ENCODE data around the gene DMRT1.

Gene DMRT1

DNA sequence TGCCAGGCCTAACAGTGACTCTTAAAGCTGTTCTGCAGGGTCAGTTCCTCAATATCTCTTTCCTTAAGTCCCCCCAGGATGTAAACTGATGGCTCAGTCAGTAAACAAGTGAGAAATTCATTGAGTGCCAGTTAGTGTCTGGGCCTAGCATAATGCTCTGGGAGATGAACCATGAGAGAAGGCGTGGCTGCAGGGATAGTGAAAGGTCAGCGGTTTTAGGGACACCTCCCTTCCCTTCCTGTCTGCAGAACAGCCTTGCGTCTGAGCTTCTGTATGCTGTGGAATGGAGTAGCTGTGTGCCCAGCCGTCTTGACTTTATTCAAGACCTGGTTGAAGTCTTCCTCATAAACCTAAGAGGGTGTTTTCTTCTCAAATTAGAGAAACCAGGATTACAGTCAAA, 88.2 kb downstream of the DMRT1 start:
- peak; percentile 20 for DNase-seq
- Histone ChIP-seq H3K27me3 (replicated peaks; ENCODE audit: insufficient read depth, low read length) (no peaks in the 10 kb centered on the region), H3K27ac (ENCODE audit: low read length) (no peak overlapping the region), H3K79me2 (ENCODE audit: low read length) (no peaks in the 10 kb centered on the region), H3K4me2 (ENCODE audit: low read depth, low read length) (no peak overlapping the region), H3K4me1 (ENCODE audit: low read length) (peaks cover 7% of the 10 kb centered on the region; the same call in 1 of the 2 replicates), H2AFZ (ENCODE audit: low read length) (no peak overlapping the region), H3K36me3 (replicated peaks; ENCODE audit: insufficient read depth, low read length) (no peaks in the 10 kb centered on the region), H3K9ac (ENCODE audit: low read length) (no peak overlapping the region), H3K4me3 (ENCODE audit: low read length) (no peak overlapping the region), H3K9me2 (replicated peaks; ENCODE audit: insufficient read depth, low read length) (no peaks in the 10 kb centered on the region), H4K20me1 (ENCODE audit: insufficient read depth, low read length) (no peaks in the 10 kb centered on the region), H3K9me3 (replicated peaks; ENCODE audit: insufficient read depth, low read length) (no peaks in the 10 kb centered on the region), H3F3A (ENCODE audit: insufficient read depth, low read length) (no peaks in the 10 kb centered on the region)
- TF ChIP-seq EZH2 (optimal IDR thresholded peaks at IDR 0.05; ENCODE audit: low read depth, low read length) (no peak), EZH2phosphoT487 (IDR thresholded peaks at IDR 0.05; ENCODE audit: low read length) (no peak)

DNA sequence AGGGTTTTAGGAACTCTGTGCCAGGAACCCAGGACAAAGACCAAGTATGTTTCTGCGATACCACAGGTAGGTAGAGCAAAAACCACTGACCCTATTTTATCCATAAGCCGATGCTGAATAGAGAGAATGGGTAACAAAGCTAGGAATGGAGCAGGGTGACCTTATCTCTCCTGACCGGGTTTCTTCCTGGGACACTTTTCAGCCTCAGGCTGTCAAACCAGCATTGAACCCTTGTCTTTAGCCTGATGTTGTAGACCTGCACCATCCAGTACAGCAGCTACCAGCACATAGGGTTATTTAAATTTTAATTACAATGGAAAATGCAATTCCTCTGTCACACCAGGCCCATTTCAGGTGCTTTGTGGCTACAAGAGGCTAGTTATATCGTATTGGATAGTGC, 91.9 kb downstream of the DMRT1 start:
- Histone ChIP-seq H3K36me3 (replicated peaks; ENCODE audit: insufficient read depth, low read length) (no peaks in the 10 kb centered on the region), H3K4me3 (ENCODE audit: low read length) (no peak overlapping the region), H3F3A (ENCODE audit: insufficient read depth, low read length) (no peaks in the 10 kb centered on the region), H3K27ac (ENCODE audit: low read length) (no peak overlapping the region), H3K9me3 (replicated peaks; ENCODE audit: insufficient read depth, low read length) (no peaks in the 10 kb centered on the region), H3K27me3 (replicated peaks; ENCODE audit: insufficient read depth, low read length) (no peaks in the 10 kb centered on the region), H3K4me2 (ENCODE audit: low read depth, low read length) (no peak overlapping the region), H3K4me1 (ENCODE audit: low read length) (peaks cover 7% of the 10 kb centered on the region; the same call in 1 of the 2 replicates), H3K9me2 (replicated peaks; ENCODE audit: insufficient read depth, low read length) (no peaks in the 10 kb centered on the region), H3K9ac (ENCODE audit: low read length) (no peak overlapping the region), H2AFZ (ENCODE audit: low read length) (no peak overlapping the region), H3K79me2 (ENCODE audit: low read length) (no peaks in the 10 kb centered on the region), H4K20me1 (ENCODE audit: insufficient read depth, low read length) (no peaks in the 10 kb centered on the region)
- TF ChIP-seq EZH2phosphoT487 (IDR thresholded peaks at IDR 0.05; ENCODE audit: low read length) (no peak), EZH2 (optimal IDR thresholded peaks at IDR 0.05; ENCODE audit: low read depth, low read length) (no peak)
- TF ChIP-seq, protein P1, sequence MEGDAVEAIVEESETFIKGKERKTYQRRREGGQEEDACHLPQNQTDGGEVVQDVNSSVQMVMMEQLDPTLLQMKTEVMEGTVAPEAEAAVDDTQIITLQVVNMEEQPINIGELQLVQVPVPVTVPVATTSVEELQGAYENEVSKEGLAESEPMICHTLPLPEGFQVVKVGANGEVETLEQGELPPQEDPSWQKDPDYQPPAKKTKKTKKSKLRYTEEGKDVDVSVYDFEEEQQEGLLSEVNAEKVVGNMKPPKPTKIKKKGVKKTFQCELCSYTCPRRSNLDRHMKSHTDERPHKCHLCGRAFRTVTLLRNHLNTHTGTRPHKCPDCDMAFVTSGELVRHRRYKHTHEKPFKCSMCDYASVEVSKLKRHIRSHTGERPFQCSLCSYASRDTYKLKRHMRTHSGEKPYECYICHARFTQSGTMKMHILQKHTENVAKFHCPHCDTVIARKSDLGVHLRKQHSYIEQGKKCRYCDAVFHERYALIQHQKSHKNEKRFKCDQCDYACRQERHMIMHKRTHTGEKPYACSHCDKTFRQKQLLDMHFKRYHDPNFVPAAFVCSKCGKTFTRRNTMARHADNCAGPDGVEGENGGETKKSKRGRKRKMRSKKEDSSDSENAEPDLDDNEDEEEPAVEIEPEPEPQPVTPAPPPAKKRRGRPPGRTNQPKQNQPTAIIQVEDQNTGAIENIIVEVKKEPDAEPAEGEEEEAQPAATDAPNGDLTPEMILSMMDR (IDR thresholded peaks at IDR 0.05; ENCODE audit: low read length): no peak
- no peak for DNase-seq

DNA sequence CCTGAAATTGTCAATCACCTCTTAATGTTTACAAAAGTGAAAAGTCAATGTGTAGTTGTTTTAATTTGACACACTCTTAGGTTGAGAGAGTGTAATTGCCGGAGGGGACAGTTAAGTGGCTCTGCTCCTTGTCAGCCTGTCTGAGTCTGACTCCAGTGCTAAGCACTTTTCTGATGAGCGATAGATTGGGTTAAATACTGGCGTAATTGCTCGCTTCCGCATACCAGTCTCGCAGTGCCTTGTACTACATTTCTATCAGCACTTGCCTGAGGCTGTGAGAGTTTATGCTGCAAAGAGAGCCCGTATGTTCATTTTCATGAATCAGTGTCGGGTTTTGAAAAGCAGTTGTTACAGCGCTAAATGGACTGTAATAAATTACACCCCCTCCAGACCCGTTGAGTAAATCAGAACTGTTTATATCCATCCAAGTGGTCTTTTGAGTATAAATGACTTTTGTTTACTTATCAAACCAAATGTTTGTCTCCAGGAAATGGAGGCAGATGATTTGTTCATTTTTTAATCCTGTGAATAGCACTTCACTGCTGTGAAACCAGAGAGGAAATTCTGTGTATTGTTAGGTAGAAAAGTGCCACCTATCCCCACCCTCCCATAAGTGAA, 94.0 kb downstream of the DMRT1 start:
- no peak overlapping the region for H3K4me3 ChIP-seq (ENCODE audit: low read length)
- DNase-seq: no peak
- no peak for TF ChIP-seq EZH2 (optimal IDR thresholded peaks at IDR 0.05; ENCODE audit: low read depth, low read length)
- no peak for TF ChIP-seq EZH2phosphoT487 (IDR thresholded peaks at IDR 0.05; ENCODE audit: low read length)
- TF ChIP-seq, protein P1 (IDR thresholded peaks at IDR 0.05; ENCODE audit: low read length): no peak
- no peaks in the 10 kb centered on the region for H3K36me3 ChIP-seq (replicated peaks; ENCODE audit: insufficient read depth, low read length)
- no peaks in the 10 kb centered on the region for H3K27me3 ChIP-seq (replicated peaks; ENCODE audit: insufficient read depth, low read length)
- H3K27ac ChIP-seq (ENCODE audit: low read length): no peak overlapping the region
- no peaks in the 10 kb centered on the region for H3K9me2 ChIP-seq (replicated peaks; ENCODE audit: insufficient read depth, low read length)
- no peaks in the 10 kb centered on the region for H3K4me1 ChIP-seq (ENCODE audit: low read length)
- no peaks in the 10 kb centered on the region for H3F3A ChIP-seq (ENCODE audit: insufficient read depth, low read length)
- H4K20me1 ChIP-seq (ENCODE audit: insufficient read depth, low read length): no peaks in the 10 kb centered on the region
- no peaks in the 10 kb centered on the region for H3K79me2 ChIP-seq (ENCODE audit: low read length)
- no peak overlapping the region for H3K9ac ChIP-seq (ENCODE audit: low read length)
- H3K9me3 ChIP-seq (replicated peaks; ENCODE audit: insufficient read depth, low read length): no peaks in the 10 kb centered on the region
- no peak overlapping the region for H2AFZ ChIP-seq (ENCODE audit: low read length)
- no peak overlapping the region for H3K4me2 ChIP-seq (ENCODE audit: low read depth, low read length)

Measured in MM.1S (cell line).